NCI-H524 (cell line): ENCODE data around the gene PNPLA5.
"Not testable (repeated sequence)": the region's sequence is repeated elsewhere in the genome, so short reads cannot be mapped to it uniquely, and the experiment has no call there.

Experiments
- DNase-seq, 2 experiments: peaks; one replicate each; lab custom pipeline; 2025; lab: John Stamatoyannopoulos, UW

PNPLA5 gene

GRCh38 chr22:43891360-43892182, at the start of gene PNPLA5:
PNPLA5 (minus strand) TSS chr22:43892013; CDS start chr22:43891880, 133 bp downstream.
- peak in 1 of 2 experiments; percentile 34 for DNase-seq

GRCh38 chr22:43941449-43941848, 49.6 kb upstream of the PNPLA5 start:
- no peak for DNase-seq

- DNase-seq = no peak
Measured at GRCh38 chr22:43931771-43932170, 40.0 kb upstream of the PNPLA5 start.

- DNase-seq = no peak
Measured at GRCh38 chr22:43928908-43929307, 37.1 kb upstream of the PNPLA5 start.

GRCh38 chr22:43928468-43928867, 36.7 kb upstream of the PNPLA5 start:
- no peak for DNase-seq

- no peak for DNase-seq
Measured at GRCh38 chr22:43926349-43926710, 34.5 kb upstream of the PNPLA5 start.

- DNase-seq = peak; percentile 81 to 91
Measured at GRCh38 chr22:43925433-43926348, 33.9 kb upstream of the PNPLA5 start.

- no peak for DNase-seq
Measured at GRCh38 chr22:43924877-43925276, 33.1 kb upstream of the PNPLA5 start.

GRCh38 chr22:43923631-43924464, 32.0 kb upstream of the PNPLA5 start, which contains the start of gene PNPLA3:
PNPLA3 (plus strand) TSS chr22:43923805; CDS start chr22:43923912, 107 bp downstream.
- peak; percentile 88 to 90 for DNase-seq

- no peak for DNase-seq
Measured at GRCh38 chr22:43923191-43923590, 31.4 kb upstream of the PNPLA5 start.

- no peak for DNase-seq
Measured at GRCh38 chr22:43922123-43922522, 30.3 kb upstream of the PNPLA5 start.

GRCh38 chr22:43921370-43921769, 29.6 kb upstream of the PNPLA5 start:
- DNase-seq = no peak

- no peak for DNase-seq
Measured at GRCh38 chr22:43919106-43919973, 27.5 kb upstream of the PNPLA5 start.

- DNase-seq = no peak
Measured at GRCh38 chr22:43917521-43917920, 25.7 kb upstream of the PNPLA5 start.

GRCh38 chr22:43911351-43911750, 19.5 kb upstream of the PNPLA5 start:
- no peak for DNase-seq

- DNase-seq = no peak
Measured at GRCh38 chr22:43910178-43910695, 18.4 kb upstream of the PNPLA5 start.

GRCh38 chr22:43909708-43910107, 17.9 kb upstream of the PNPLA5 start:
- DNase-seq = no peak

GRCh38 chr22:43905681-43906080, 13.9 kb upstream of the PNPLA5 start:
- DNase-seq = peak; percentile 17 to 42

- peak in 1 of 2 experiments; percentile 18 for DNase-seq
Measured at GRCh38 chr22:43904412-43904811, 12.6 kb upstream of the PNPLA5 start.

GRCh38 chr22:43903033-43903432, 11.2 kb upstream of the PNPLA5 start:
- not testable (repeated sequence) for DNase-seq
